ENCODE data around the gene KCNAB1.

GRCh38 chr3:156472684-156473083 is 352.3 kb downstream of the KCNAB1 start:
- TF ChIP-seq CTCF (IDR thresholded peaks at IDR 0.05), result no peak
- no peak for TF ChIP-seq POLR2A (IDR thresholded peaks at IDR 0.05)
- TF ChIP-seq EP300 (IDR thresholded peaks at IDR 0.05; ENCODE audit: low read depth), result no peak
- no peak for TF ChIP-seq POLR2AphosphoS5 (IDR thresholded peaks at IDR 0.05)

Measured in transverse colon (tissue), 4 donors.